RWPE1 (cell line): ENCODE results near the gene CCNF.

Source experiments
- CTCF ChIA-PET: fragments of 350-600 bp; sonication (Branson Sonifier 250); formaldehyde crosslinking; extraction: SDS; loops from one replicate; lab custom pipeline; 2021; lab: Yijun Ruan, JAX
- POLR2A ChIA-PET: fragments of 400-600 bp; formaldehyde crosslinking; extraction: SDS; loops from one replicate; lab custom pipeline; 2020; ENCODE audit warnings: antibody characterized with exemption; ENCODE audit not compliant: low non-redundant PET; lab: Yijun Ruan, JAX
- DNase-seq: peaks from one replicate; pipeline ENCODE4 v3.0.0; 2012; ENCODE audit warnings: low spot score
- H3K27ac ChIP-seq: fragments of 450-650 bp; 2 replicates; pipeline ENCODE4 v1.5.1; 2017
- CTCF ChIP-seq: fragments of 450-650 bp; conservative IDR thresholded peaks from 2 replicates; pipeline ENCODE4 v1.5.1; 2017; ENCODE audit warnings: low read depth, mild to moderate bottlenecking

CCNF gene

GRCh38 chr16:2473446-2473926 lies 44.2 kb downstream of the CCNF start:
- ChIA-PET CTCF (interaction anchor here (0.5 to 4.0 kb wide), 5 partner anchors 28 to 332 kb away, joined by 3 to 12 read pairs (median 4); partner anchors contain the start of gene CCNF), POLR2A (no interaction called here)
- no peak for DNase-seq
- no peak for TF ChIP-seq CTCF
- peak overlapping the region; percentile 85 for H3K27ac ChIP-seq

GRCh38 chr16:2473999-2474876 lies 45.0 kb downstream of the CCNF start:
- no peak for DNase-seq
- CTCF ChIA-PET: interaction anchor here (0.6 to 4.0 kb wide), 3 partner anchors 27 to 45 kb away, joined by 4 to 12 read pairs (median 5); partner anchors contain the start of gene CCNF
- POLR2A ChIA-PET: no interaction called here
- peak overlapping the region; percentile 85 for H3K27ac ChIP-seq
- TF ChIP-seq CTCF: peak; percentile 69

GRCh38 chr16:2474877-2475412 lies 45.7 kb downstream of the CCNF start, which contains the start of gene TBC1D24:
TSS of gene TBC1D24 (plus strand) at chr16:2475127. CDS start at chr16:2496149, 21,022 bp downstream.
- ChIA-PET POLR2A (no interaction called here), CTCF (interaction anchor here (4.0 kb wide), 1 partner anchor 26 kb away, joined by 12 read pairs; no protein-coding TSS in a partner anchor)
- peak within 1 kb of the TSS; percentile 85 for H3K27ac ChIP-seq
- peak; percentile 97 for DNase-seq
- no peak for TF ChIP-seq CTCF

GRCh38 chr16:2475413-2476344 lies 46.4 kb downstream of the CCNF start:
- DNase-seq: no peak
- TF ChIP-seq CTCF: no peak
- peak overlapping the region; percentile 85 for H3K27ac ChIP-seq
- CTCF ChIA-PET: interaction anchor here (4.0 kb wide), 1 partner anchor 26 kb away, joined by 12 read pairs; no protein-coding TSS in a partner anchor
- POLR2A ChIA-PET: no interaction called here

GRCh38 chr16:2476345-2476720 lies 47.1 kb downstream of the CCNF start:
- CTCF ChIA-PET: no interaction called here
- H3K27ac ChIP-seq: no peak overlapping the region
- POLR2A ChIA-PET: no interaction called here
- no peak for DNase-seq
- TF ChIP-seq CTCF: no peak
